KBM-7 (cell line): Measurements from ENCODE around the gene LSM6.

Experiments used
- DNase-seq: peaks from one replicate; pipeline ENCODE4 v3.0.0-alpha.2; 2015
- in situ Hi-C: fragments of 300-500 bp; cut with MboI; formaldehyde crosslinking; loops from 2 replicates; pipeline ENCODE4 v1.14.3; 2020; ENCODE audit warnings: low sequenced_read_pairs, low pct_unique_long_range_greater_than_20kb, mixed read lengths

LSM6 gene

DNA sequence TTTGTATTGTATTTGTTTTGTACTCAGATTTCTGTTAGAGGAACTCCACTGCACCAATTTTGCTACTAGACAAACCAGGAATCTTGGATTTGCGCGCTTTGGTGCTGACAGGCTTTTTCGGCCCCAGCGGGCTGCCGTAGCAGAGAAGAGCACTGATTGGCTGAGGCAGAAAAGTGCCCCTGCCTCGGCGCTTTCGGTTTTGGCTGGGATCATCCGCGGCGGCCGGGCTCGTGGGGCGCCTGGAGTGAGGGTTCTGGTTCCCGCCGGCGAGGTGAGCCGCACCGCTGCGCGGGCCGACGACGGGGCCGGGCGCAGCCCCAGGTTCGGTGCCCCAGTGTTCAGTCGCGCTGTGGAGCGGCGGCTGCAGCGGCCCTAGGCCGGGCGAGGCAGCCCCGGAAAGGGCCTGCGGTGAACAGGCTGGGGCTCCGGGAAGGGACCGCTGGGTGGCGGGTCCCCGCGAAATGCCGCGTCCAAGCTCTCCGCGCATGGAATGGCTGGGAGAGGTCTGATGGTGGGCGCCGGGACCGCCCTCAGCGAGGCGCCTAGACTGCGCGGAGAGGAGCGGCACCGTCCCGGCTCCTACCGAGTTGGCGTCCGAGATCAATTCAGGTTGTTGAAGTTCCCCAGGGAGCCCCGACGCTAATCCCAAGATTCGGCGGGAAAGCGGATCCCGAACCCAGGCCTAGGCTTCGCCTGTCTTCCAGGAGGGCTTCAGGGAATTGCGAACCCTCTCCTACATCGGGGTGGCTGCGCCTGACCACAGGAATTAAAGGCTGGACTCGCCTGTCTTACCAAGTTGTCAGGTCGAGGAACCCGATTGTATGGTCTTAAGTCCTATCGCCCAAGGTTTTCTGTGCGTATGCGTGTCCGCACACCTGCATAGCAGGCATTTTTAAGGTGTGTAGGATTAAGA, at the start of gene LSM6:
Gene LSM6, plus strand, starts transcription at position 178 of the 913 bp plus-strand sequence. CDS start 7,204 bp downstream, outside the sequence.
- in situ Hi-C loops, result no loop called here
- peak; percentile 85 for DNase-seq

- in situ Hi-C loops, result no loop called here
Measured at GRCh38 chr4:146132445-146132844, 43.1 kb upstream of the LSM6 start.

DNA sequence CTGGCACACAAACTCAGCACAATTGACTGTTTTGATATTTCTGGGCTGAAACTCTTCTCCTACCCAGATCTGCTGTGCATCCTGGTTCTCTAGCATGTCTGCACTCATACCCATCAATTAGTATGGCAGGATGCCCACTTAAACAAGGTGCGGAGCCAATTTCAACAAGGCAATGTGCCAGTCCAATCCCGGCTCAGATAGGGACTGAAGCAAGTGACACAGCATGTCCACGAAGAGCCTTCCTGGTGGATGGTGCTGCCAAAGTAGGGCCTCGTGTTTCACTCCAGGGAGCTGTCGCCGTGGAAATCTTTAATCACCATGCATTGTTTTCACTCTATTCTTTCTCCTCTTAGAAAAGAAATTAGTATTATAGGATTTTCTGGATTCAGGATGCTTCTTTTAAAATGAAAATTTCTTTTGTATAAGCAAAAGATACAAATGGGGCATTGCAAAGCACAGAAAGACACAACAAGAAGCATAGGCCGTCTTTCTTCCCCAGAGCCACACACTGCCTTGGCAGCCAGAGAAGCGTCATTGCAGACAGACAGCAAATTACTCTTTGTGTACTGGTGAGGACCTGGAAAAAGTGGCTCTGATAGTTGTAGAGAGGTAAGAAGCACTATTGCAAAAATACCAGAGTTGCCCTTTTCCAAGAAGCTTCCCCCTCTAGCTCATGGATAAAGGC, 40.6 kb upstream of the LSM6 start:
- in situ Hi-C loops, result no loop called here
- DNase-seq, result no peak

More at GRCh38 chr4:146132445-146132844, 43.1 kb upstream of the LSM6 start:
- no peak for DNase-seq

- in situ Hi-C loops, result no loop called here
- no peak for DNase-seq
Measured at GRCh38 chr4:146135941-146136340, 39.6 kb upstream of the LSM6 start.

GRCh38 chr4:146142768-146143167, 32.8 kb upstream of the LSM6 start:
- no peak for DNase-seq
- in situ Hi-C loops, result no loop called here

DNA sequence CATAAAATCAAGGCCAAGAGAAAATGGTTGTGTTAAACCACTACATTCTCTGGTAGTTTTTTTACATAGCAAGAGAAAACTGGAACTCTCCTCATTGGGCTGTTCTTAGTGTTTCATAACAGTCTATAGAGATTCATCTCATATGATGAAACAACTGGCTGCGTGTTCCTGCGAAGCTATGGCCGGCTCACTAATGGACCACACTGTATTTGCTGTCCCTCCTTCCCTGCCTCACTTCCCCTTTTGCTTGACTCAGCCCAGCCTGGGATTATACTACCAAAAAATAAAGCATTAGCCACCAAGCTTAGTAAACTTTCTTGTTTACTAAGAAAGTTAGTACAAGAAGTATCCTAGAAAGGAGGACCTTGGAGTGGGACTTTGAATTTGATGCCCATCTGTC, 31.6 kb upstream of the LSM6 start:
- in situ Hi-C loops, result no loop called here
- DNase-seq, result peak; percentile 21

- in situ Hi-C loops, result no loop called here
- no peak for DNase-seq
Measured at GRCh38 chr4:146146918-146147317, 28.6 kb upstream of the LSM6 start.

GRCh38 chr4:146148021-146148420, 27.5 kb upstream of the LSM6 start:
- no peak for DNase-seq

GRCh38 chr4:146154057-146154456, 21.5 kb upstream of the LSM6 start:
- in situ Hi-C loops, result no loop called here

More at GRCh38 chr4:146148021-146148420, 27.5 kb upstream of the LSM6 start:
- in situ Hi-C loops, result no loop called here

DNA sequence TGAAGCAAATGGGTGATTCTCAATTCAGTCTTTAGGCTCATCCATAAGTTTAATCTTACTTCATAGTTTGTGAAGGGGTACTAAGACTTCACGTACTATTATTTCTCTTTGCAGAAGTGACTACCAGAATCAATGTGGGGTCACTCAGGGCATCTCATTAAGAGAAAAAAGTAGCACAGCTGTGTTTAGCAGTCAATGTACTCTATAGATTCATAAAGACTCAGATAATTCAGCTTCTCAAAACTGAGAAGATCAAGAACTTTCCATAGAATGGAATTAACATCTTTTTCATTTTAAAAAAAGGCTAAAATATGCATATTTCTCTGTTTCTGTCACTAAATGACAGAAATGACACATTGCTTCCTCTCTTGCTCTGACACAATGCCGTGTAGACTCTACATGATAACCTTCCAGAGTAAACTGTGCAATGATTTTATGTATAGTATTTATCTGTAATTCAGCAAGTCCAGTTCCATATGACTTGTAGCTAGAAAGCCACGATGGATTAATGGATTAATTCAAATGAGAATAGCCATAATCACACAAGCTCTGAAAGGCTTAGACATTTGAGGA, 20.3 kb upstream of the LSM6 start:
- no peak for DNase-seq
- in situ Hi-C loops, result no loop called here

More at GRCh38 chr4:146154057-146154456, 21.5 kb upstream of the LSM6 start:
- no peak for DNase-seq

GRCh38 chr4:146158036-146158745, 17.3 kb upstream of the LSM6 start:
- in situ Hi-C loops, result no loop called here
- DNase-seq, result no peak

- DNase-seq, result no peak
- in situ Hi-C loops, result no loop called here
Measured at GRCh38 chr4:146159384-146160058, 16.0 kb upstream of the LSM6 start.

DNA sequence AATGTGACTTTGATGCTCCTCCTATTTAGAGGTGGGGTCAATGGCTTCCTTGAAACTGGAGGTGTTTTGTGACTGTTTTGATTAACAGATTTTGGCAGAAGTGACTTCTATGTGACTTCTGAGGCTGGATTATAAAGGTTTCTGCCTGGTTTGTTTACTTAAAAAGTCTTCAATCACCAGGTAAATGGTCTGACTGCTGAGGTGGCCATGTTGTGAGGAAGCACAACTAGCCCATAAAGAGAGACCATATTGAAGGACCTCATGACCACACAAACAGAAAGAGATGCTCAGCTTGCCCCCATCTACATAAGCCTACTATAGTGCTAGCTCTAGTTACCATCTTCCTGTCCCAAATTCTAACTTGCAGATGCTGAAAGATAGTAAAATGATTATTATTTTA, 14.3 kb upstream of the LSM6 start:
- in situ Hi-C loops, result no loop called here
- no peak for DNase-seq

DNA sequence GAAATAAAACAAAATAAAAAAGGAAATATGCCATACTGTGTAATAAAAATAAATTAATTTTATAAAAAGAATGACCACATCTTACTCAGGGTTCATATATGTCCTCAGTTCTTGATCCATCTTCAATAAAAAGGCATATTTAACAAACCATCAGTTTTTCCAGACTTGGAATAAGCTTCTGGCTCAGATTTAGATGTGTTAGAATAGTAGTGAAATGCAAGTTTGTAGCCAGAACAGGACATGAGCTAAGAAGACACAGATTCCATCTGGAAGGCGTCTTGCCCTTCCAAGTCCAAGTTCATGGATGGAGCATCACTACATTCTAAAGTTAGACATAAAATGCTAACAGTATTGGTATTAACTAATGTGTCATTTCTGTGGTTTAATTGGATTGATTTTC, 10.3 kb upstream of the LSM6 start:
- in situ Hi-C loops, result no loop called here
- no peak for DNase-seq

GRCh38 chr4:146165840-146166239, 9.7 kb upstream of the LSM6 start:
- in situ Hi-C loops, result no loop called here
- DNase-seq, result no peak

- in situ Hi-C loops, result no loop called here
Measured at GRCh38 chr4:146170149-146170548, 5.4 kb upstream of the LSM6 start.

GRCh38 chr4:146176891-146177290, 1.4 kb downstream of the LSM6 start:
- DNase-seq, result peak; percentile 35
- in situ Hi-C loops, result no loop called here

More at GRCh38 chr4:146170149-146170548, 5.4 kb upstream of the LSM6 start:
- no peak for DNase-seq

DNA sequence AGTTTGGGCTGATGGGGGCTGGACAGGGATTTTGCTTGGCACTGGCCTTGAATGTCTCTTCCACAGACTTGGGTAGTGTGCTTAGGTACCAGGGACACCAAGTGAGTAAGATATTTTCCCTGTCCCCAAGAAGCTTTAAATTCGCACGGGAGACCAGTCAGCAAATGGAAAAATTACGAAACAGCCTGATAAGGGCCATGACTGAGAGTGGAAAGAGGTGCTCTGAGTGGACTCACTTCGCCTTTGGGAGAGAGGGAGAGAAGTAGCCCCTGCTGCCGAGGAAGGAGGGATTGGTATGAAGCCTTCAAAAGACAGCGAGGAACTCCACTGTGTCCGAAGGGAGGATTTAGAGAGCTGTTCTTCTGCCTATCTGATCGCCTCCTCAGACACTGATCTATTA, 2.6 kb downstream of the LSM6 start:
- no peak for DNase-seq
- in situ Hi-C loops, result no loop called here
